AG09309 (cell line): ENCODE data around the gene MYOC.
"Not testable (repeated sequence)": the region's sequence is repeated elsewhere in the genome, so short reads cannot be mapped to it uniquely, and the experiment has no call there.

ENCODE experiments used
- DNase-seq: peaks from one replicate; pipeline ENCODE4 v3.0.0-alpha.2; 2010; ENCODE audit warnings: low read depth
- H3K4me3 ChIP-seq: 2 replicates; pipeline ENCODE4 v1.5.1; 2011; ENCODE audit warnings: mild to moderate bottlenecking, low read depth, low read length, moderate library complexity; ENCODE audit not compliant: control insufficient read depth
- CTCF ChIP-seq: IDR thresholded peaks from 2 replicates; pipeline ENCODE4 v1.5.1; 2011; ENCODE audit warnings: mild to moderate bottlenecking, low read depth, low read length, inconsistent platforms; ENCODE audit not compliant: insufficient read depth, control insufficient read depth; ENCODE audit errors: missing control alignments

Gene MYOC

GRCh38 chr1:171606402-171606941, 46.0 kb downstream of the MYOC start:
- TF ChIP-seq CTCF, result no peak
- H3K4me3 ChIP-seq, result no peak overlapping the region
- DNase-seq, result no peak

- not testable (repeated sequence) for H3K4me3 ChIP-seq, DNase-seq
Measured at GRCh38 chr1:171603042-171603441, 49.4 kb downstream of the MYOC start.

- DNase-seq, result no peak
- TF ChIP-seq CTCF, result no peak
Measured at GRCh38 chr1:171600862-171601261, 51.6 kb downstream of the MYOC start.

GRCh38 chr1:171600310-171600709, 52.2 kb downstream of the MYOC start:
- H3K4me3 ChIP-seq, DNase-seq: not testable (repeated sequence)

More at GRCh38 chr1:171600862-171601261, 51.6 kb downstream of the MYOC start:
- no peak overlapping the region for H3K4me3 ChIP-seq

- DNase-seq, result no peak
- TF ChIP-seq CTCF, result no peak
- H3K4me3 ChIP-seq, result no peak overlapping the region
Measured at GRCh38 chr1:171597203-171597602, 55.3 kb downstream of the MYOC start.

GRCh38 chr1:171596705-171597104, 55.8 kb downstream of the MYOC start:
- no peak for DNase-seq
- no peak overlapping the region for H3K4me3 ChIP-seq
- TF ChIP-seq CTCF, result no peak

- DNase-seq, result no peak
- no peak overlapping the region for H3K4me3 ChIP-seq
- no peak for TF ChIP-seq CTCF
Measured at GRCh38 chr1:171596119-171596518, 56.4 kb downstream of the MYOC start.

- no peak overlapping the region for H3K4me3 ChIP-seq
- no peak for TF ChIP-seq CTCF
- no peak for DNase-seq
Measured at GRCh38 chr1:171595324-171595723, 57.2 kb downstream of the MYOC start.
